Measurements from ENCODE around the gene DAZAP1. TPM values are rescaled to one million over a fixed set of nuclear protein-coding genes. Genes with fewer than 3 reads are reported as not detected.

DAZAP1 gene
- polyA plus RNA-seq, 1 experiment: 38.3 TPM

- peaks cover 46% of the 10 kb centered on the region for H3K36me3 ChIP-seq (ENCODE audit: control insufficient read depth, insufficient read depth, low read length)
- no peak for DNase-seq (ENCODE audit: low read depth)
- ChIA-PET CTCF (no interaction called here), POLR2A (no interaction called here)
- no peak overlapping the region for H3K4me3 ChIP-seq (ENCODE audit: low read depth, low read length)
- TF ChIP-seq, protein P1, sequence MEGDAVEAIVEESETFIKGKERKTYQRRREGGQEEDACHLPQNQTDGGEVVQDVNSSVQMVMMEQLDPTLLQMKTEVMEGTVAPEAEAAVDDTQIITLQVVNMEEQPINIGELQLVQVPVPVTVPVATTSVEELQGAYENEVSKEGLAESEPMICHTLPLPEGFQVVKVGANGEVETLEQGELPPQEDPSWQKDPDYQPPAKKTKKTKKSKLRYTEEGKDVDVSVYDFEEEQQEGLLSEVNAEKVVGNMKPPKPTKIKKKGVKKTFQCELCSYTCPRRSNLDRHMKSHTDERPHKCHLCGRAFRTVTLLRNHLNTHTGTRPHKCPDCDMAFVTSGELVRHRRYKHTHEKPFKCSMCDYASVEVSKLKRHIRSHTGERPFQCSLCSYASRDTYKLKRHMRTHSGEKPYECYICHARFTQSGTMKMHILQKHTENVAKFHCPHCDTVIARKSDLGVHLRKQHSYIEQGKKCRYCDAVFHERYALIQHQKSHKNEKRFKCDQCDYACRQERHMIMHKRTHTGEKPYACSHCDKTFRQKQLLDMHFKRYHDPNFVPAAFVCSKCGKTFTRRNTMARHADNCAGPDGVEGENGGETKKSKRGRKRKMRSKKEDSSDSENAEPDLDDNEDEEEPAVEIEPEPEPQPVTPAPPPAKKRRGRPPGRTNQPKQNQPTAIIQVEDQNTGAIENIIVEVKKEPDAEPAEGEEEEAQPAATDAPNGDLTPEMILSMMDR (IDR thresholded peaks at IDR 0.05; ENCODE audit: insufficient read depth, low read depth, low read length): no peak
- no peaks in the 10 kb centered on the region for H3K27me3 ChIP-seq (ENCODE audit: control insufficient read depth, insufficient read depth, low read length)
Observed at GRCh38 chr19:1424192-1424955, 17.0 kb downstream of the DAZAP1 start.

DNA sequence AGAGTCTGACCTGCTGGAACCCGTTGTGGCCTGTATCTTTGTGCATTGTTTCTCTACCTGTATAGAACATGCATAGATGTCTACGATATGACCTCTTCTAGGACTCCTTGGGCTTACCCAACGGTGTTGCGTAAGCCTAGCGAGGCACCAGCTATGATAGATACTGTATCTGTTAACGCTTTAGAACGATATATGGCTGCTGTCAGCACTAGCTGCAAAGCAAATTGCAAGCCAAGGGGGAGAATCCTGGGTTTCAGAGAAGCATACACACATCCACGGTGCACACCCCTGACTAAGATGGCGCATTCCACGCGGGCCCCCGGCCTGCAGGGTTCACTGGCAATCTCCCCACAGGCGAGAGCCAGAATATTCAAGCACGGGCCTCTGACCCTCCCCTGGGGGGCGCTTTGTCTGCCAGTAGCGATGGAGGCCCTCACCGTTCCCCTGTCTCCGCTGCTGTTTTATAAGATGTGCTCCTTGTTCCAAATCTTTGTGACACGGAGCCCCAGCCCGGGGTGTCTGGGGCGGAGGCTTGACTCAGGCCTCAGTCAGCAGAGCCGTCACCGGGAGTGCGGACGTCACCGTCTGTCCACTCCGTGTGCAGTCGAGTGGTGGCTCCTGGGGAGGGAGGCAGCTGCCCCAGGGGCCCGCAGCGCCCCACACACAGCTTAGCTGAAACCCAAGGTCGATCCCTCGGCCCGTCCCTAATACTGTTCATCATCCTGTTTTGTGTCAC, 17.9 kb downstream of the DAZAP1 start:
- Histone ChIP-seq H3K36me3 (ENCODE audit: control insufficient read depth, insufficient read depth, low read length) (peaks cover 51% of the 10 kb centered on the region), H3K4me3 (ENCODE audit: low read depth, low read length) (no peak overlapping the region), H3K27me3 (ENCODE audit: control insufficient read depth, insufficient read depth, low read length) (no peaks in the 10 kb centered on the region)
- TF ChIP-seq, protein P1 (IDR thresholded peaks at IDR 0.05; ENCODE audit: insufficient read depth, low read depth, low read length): no peak
- no peak for DNase-seq (ENCODE audit: low read depth)
- CTCF ChIA-PET: no interaction called here
- POLR2A ChIA-PET: no interaction called here

GRCh38 chr19:1425902-1426301, 18.5 kb downstream of the DAZAP1 start:
- Histone ChIP-seq H3K36me3 (ENCODE audit: control insufficient read depth, insufficient read depth, low read length) (peaks cover 49% of the 10 kb centered on the region), H3K4me3 (ENCODE audit: low read depth, low read length) (no peak overlapping the region), H3K27me3 (ENCODE audit: control insufficient read depth, insufficient read depth, low read length) (no peaks in the 10 kb centered on the region)
- POLR2A ChIA-PET: no interaction called here
- TF ChIP-seq, protein P1 (IDR thresholded peaks at IDR 0.05; ENCODE audit: insufficient read depth, low read depth, low read length): no peak
- no peak for DNase-seq (ENCODE audit: low read depth)
- CTCF ChIA-PET: no interaction called here

DNA sequence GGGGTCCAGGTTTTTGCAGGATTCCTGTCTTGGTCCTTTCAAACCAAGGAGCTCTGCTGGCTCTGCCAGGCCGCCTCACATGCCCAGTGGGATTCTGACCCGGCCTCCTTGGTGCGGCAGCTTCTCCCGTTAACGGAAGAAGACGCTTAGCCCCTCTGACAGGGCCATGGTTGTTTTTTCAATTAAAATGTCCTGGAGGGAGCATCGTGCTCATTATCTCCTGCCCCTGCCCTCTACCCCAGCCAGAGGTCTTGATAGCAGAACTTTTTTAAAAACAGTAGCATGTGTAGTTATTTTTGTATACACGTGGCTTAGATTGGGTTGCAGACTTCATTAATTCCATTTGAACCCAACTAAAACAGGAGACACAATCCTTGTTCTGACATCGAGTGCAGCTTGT, 19.4 kb downstream of the DAZAP1 start:
- CTCF ChIA-PET: interaction anchor here (1.1 to 1.4 kb wide), 2 partner anchors 11 to 18 kb away, joined by 3 to 6 read pairs; no protein-coding TSS in a partner anchor
- Histone ChIP-seq H3K36me3 (ENCODE audit: control insufficient read depth, insufficient read depth, low read length) (peaks cover 47% of the 10 kb centered on the region), H3K27me3 (ENCODE audit: control insufficient read depth, insufficient read depth, low read length) (no peaks in the 10 kb centered on the region), H3K4me3 (ENCODE audit: low read depth, low read length) (no peak overlapping the region)
- no peak for DNase-seq (ENCODE audit: low read depth)
- TF ChIP-seq, protein P1 (IDR thresholded peaks at IDR 0.05; ENCODE audit: insufficient read depth, low read depth, low read length): no peak
- POLR2A ChIA-PET: no interaction called here

DNA sequence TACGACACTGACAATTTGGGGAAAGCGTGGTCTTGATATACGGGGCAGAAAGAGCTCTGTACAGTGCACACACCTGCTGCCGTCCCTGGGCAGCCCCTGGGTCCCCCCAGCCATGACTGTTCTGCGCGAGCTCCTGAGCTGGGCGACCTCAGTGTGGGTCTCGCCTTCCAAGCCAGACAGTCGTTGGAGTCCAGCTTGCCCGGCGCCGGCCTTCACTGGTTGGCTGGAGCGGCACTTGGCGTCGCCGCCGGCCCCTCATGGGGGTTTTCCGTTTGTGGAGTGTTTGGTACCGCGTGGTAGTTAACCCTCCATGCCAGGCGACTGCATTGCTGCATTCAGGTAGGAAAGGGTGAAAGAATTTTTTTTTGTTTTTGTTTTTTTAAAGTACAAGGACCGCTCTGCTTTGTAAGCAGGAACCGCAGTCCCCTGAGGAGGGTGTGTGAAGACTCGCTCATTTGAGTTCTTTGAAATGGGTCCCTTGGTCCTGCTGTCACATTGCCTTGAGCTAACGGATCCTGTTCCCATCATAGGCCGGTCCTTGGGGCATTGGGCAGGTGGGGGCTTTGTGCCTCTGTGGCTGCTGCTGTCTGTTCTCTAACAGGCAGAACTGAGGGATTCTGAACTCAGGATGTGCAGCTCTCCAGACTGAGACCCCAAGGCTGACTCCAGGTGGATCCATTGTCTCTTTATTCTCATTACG, 20.0 kb downstream of the DAZAP1 start:
- peaks cover 48% of the 10 kb centered on the region for H3K36me3 ChIP-seq (ENCODE audit: control insufficient read depth, insufficient read depth, low read length)
- no peak for DNase-seq (ENCODE audit: low read depth)
- no peak overlapping the region for H3K4me3 ChIP-seq (ENCODE audit: low read depth, low read length)
- TF ChIP-seq, protein P1 (IDR thresholded peaks at IDR 0.05; ENCODE audit: insufficient read depth, low read depth, low read length): no peak
- ChIA-PET CTCF (interaction anchor here (1.0 to 1.4 kb wide), 3 partner anchors 10 to 18 kb away, joined by 3 to 6 read pairs (median 4); no protein-coding TSS in a partner anchor), POLR2A (no interaction called here)
- H3K27me3 ChIP-seq (ENCODE audit: control insufficient read depth, insufficient read depth, low read length): no peaks in the 10 kb centered on the region
